GM12878 (cell line): ENCODE results near the gene LMNB1. TPM values are rescaled to one million over a fixed set of nuclear protein-coding genes. Genes with fewer than 3 reads are reported as not detected.

Experiments used
- CREM ChIP-seq: IDR thresholded peaks from 2 replicates; pipeline ENCODE4 v1.6.1; 2014; ENCODE audit warnings: antibody characterized with exemption, low read depth
- FOXM1 ChIP-seq: IDR thresholded peaks from 2 replicates; pipeline ENCODE4 v1.6.1; 2012; ENCODE audit warnings: low read depth, mild to moderate bottlenecking, inconsistent platforms, low read length, moderate library complexity
- MEF2A ChIP-seq: IDR thresholded peaks from 2 replicates; pipeline ENCODE4 v1.6.1; 2011; ENCODE audit warnings: low read depth, mild to moderate bottlenecking, low read length, moderate library complexity; ENCODE audit not compliant: insufficient read depth
- MTA2 ChIP-seq: fragments of 450-650 bp; IDR thresholded peaks from 2 replicates; pipeline ENCODE4 v1.6.1; 2016; ENCODE audit warnings: low read depth, mild to moderate bottlenecking, moderate library complexity
- MTA3 ChIP-seq: IDR thresholded peaks from 2 replicates; pipeline ENCODE4 v1.6.1; 2012; ENCODE audit warnings: low read length, inconsistent platforms, borderline replicate concordance
- MYB ChIP-seq: fragments of 150-350 bp; IDR thresholded peaks from 2 replicates; pipeline ENCODE4 v1.6.1; 2014; ENCODE audit warnings: mild to moderate bottlenecking, low read depth, low read length, borderline replicate concordance
- RB1 ChIP-seq: fragments of 450-650 bp; formaldehyde crosslinking; IDR thresholded peaks from 2 replicates; pipeline ENCODE4 v1.6.1; 2017; ENCODE audit warnings: mild to moderate bottlenecking, borderline replicate concordance
- REST ChIP-seq: IDR thresholded peaks from 2 replicates; pipeline ENCODE4 v1.6.1; 2012; ENCODE audit warnings: mild to moderate bottlenecking, low read depth, low read length
- SP1 ChIP-seq: IDR thresholded peaks from one replicate; pipeline ENCODE4 v1.6.1; 2011; ENCODE audit warnings: low read depth, low read length
- ZBTB4 ChIP-seq: fragments of 450-650 bp; formaldehyde crosslinking; IDR thresholded peaks from 2 replicates; pipeline ENCODE4 v1.4.0; 2022; ENCODE audit warnings: mild to moderate bottlenecking, moderate library complexity
- polyA plus RNA-seq, 11 experiments: library from polyadenylated mRNA; depleted of rRNA in 4 of 11; unstranded in 6 of 11; stranded (reverse) in 5 of 11; fragments of >200 nt; fragmentation: Nextera tagmentation in 4 of 11; fragmentation: Illumina TruSeq in 1 of 11; extraction: Ambion mirVana in 4 of 11; extraction: Trizol in 1 of 11; gene quantifications; 1 replicate in 1 of 11; 2 replicates in 10 of 11; pipeline versions ENCODE4 v1.2.1 to v1.2.3, GENCODE V29; 2011 to 2016; ENCODE audit warnings: inconsistent platforms in 2 of 11, missing spikeins in 2 of 11, low read depth in 1 of 11
- total RNA-seq, 4 experiments: library from RNA; depleted of rRNA in 3 of 4; stranded (reverse); fragments of >200 nt in 3 of 4; fragmentation: Illumina TruSeq in 1 of 4; extraction: Trizol in 1 of 4; gene quantifications; 2 replicates each; pipeline versions ENCODE4 v1.2.1 to v1.2.3, GENCODE V29; 2013 to 2021

Gene LMNB1
- total and polyA plus RNA-seq, 10 of the 15 experiments (the other 5 are each of a cell fraction or from before 2014, with no cell fraction given), result 7.0 to 185 (median 86.4) TPM

- TF ChIP-seq CREM (no peak), REST (no peak), ZBTB4 (CRISPR knock-in tag) (no peak), MTA3 (no peak), SP1 (no peak), MEF2A (no peak), FOXM1 (no peak), MTA2 (no peak), RB1 (no peak), MYB (no peak)
These were observed 105.1 kb downstream of the LMNB1 start (continued) for GRCh38 chr5:126881821-126882600.
